HG02610 (cell line): Measurements from ENCODE around the gene RPL27.

Experiments used
- ATAC-seq: cut with Tn5 transposase; IDR thresholded peaks from one replicate; pipeline ENCODE4 v1.9.1; 2021; ENCODE audit warnings: mild to moderate bottlenecking, moderate library complexity; ENCODE audit not compliant: unreplicated experiment

The RPL27 gene

GRCh38 chr17:43043307-43043706 lies 45.1 kb downstream of the RPL27 start:
- no peak for ATAC-seq

DNA sequence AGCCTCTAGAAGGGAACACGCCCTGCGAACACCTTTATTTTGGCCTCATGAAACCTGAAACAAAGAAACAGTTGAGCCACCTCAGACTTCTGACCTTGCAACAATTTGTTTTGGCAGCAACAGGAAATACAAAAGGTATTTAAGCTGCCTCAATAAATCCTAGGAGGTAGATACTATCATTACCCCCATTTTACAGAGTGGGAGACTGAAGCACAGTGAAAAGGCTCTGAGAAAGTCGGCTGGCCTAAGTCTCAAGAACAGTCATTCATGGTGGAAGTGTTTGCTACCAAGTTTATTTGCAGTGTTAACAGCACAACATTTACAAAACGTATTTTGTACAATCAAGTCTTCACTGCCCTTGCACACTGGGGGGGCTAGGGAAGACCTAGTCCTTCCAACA lies 45.8 kb downstream of the RPL27 start:
- ATAC-seq, result no peak

- no peak for ATAC-seq
Observed at GRCh38 chr17:43051969-43052368, 53.8 kb downstream of the RPL27 start.
